Activated B cell treated with CpG ODN at 0.5 μM for 24 hours (primary cell): ENCODE results near the gene MED13L. TPM values are rescaled to one million over a fixed set of nuclear protein-coding genes. Genes with fewer than 3 reads are reported as not detected.

Experiments
- ATAC-seq: fragments of 200-7000 bp; cut with Tn5 transposase; one replicate; pipeline ENCODE4 v1.10.0; 2021; ENCODE audit warnings: low read depth, mild to moderate bottlenecking, moderate library complexity
- CTCF ChIA-PET: fragments of 350-600 bp; sonication (Branson Sonifier 250); formaldehyde crosslinking; loops from one replicate; lab custom pipeline; 2021; ENCODE audit warnings: antibody characterized with exemption; lab: Charles Lee
- POLR2A ChIA-PET: fragments of 350-600 bp; sonication (Branson Sonifier 250); formaldehyde crosslinking; loops from one replicate; lab custom pipeline; 2021; ENCODE audit warnings: antibody characterized with exemption; lab: Charles Lee
- DNase-seq: peaks from one replicate; pipeline ENCODE4 v3.0.0; 2022
- H3K27ac Mint-ChIP-seq: one replicate; pipeline ENCODE4 v1.8.0; 2020; ENCODE audit warnings: mixed read lengths
- H3K27me3 Mint-ChIP-seq: one replicate; pipeline ENCODE4 v1.8.0; 2021; ENCODE audit warnings: mixed read lengths
- H3K36me3 Mint-ChIP-seq: one replicate; pipeline ENCODE4 v1.8.0; 2021; ENCODE audit warnings: low read depth, mixed read lengths
- H3K4me1 Mint-ChIP-seq: one replicate; pipeline ENCODE4 v1.8.0; 2021; ENCODE audit warnings: mixed read lengths
- H3K4me3 Mint-ChIP-seq: one replicate; pipeline ENCODE4 v1.8.0; 2020; ENCODE audit warnings: mild to moderate bottlenecking, mixed read lengths
- H3K9me3 Mint-ChIP-seq: one replicate; pipeline ENCODE4 v1.8.0; 2020; ENCODE audit warnings: mixed read lengths
- CTCF ChIP-seq: fragments of 200-600 bp; IDR thresholded peaks from one replicate; pipeline ENCODE4 v1.8.0; 2022; ENCODE audit warnings: antibody characterized with exemption, mild to moderate bottlenecking
- intact Hi-C: fragments of 100-400 bp; cut with micrococcal nuclease; formaldehyde crosslinking; loops from one replicate; pipeline ENCODE4 v1.15.1; 2024
- total RNA-seq: library from RNA; stranded (reverse); gene quantifications from 2 replicates; pipeline ENCODE4 v1.2.3, GENCODE V29; 2022

MED13L gene
- total RNA-seq, 1 donor from 2014 or later, result 183 TPM

- Mint-ChIP-seq H3K27me3 (no peaks in the 10 kb centered on the region), H3K4me1 (no peaks in the 10 kb centered on the region), H3K4me3 (no peak overlapping the region), H3K9me3 (no peaks in the 10 kb centered on the region), H3K36me3 (peaks cover 78% of the 10 kb centered on the region), H3K27ac (no peak overlapping the region)
- intact Hi-C loops, result no loop called here
- no peak for TF ChIP-seq CTCF
- DNase-seq, result no peak
- ChIA-PET CTCF (interaction anchor here (0.9 to 1.2 kb wide), 2 partner anchors 56 to 736 kb away, joined by 3 read pairs; no protein-coding TSS in a partner anchor), POLR2A (no interaction called here)
- ATAC-seq, result no peak
Observed at GRCh38 chr12:115973968-115974724, 303.3 kb downstream of the MED13L start.

- H3K36me3 Mint-ChIP-seq, result peaks cover 84% of the 10 kb centered on the region
- no peak for TF ChIP-seq CTCF
- CTCF ChIA-PET, result interaction anchor here (1.0 kb wide), 1 partner anchor 731 kb away, joined by 3 read pairs; no protein-coding TSS in a partner anchor
- no peaks in the 10 kb centered on the region for H3K27me3 Mint-ChIP-seq
- ATAC-seq (no peak), DNase-seq (no peak)
- H3K9me3 Mint-ChIP-seq, result no peaks in the 10 kb centered on the region
- H3K4me1 Mint-ChIP-seq, result no peaks in the 10 kb centered on the region
- intact Hi-C loops, result no loop called here
- POLR2A ChIA-PET, result no interaction called here
- H3K27ac Mint-ChIP-seq, result no peak overlapping the region
- no peak overlapping the region for H3K4me3 Mint-ChIP-seq
Observed at GRCh38 chr12:115973066-115973465, 304.4 kb downstream of the MED13L start.

- ChIA-PET POLR2A (no interaction called here), CTCF (interaction anchor here (1.0 kb wide), 1 partner anchor 731 kb away, joined by 3 read pairs; no protein-coding TSS in a partner anchor)
- no peak for TF ChIP-seq CTCF
- Mint-ChIP-seq H3K9me3 (no peaks in the 10 kb centered on the region), H3K27me3 (no peaks in the 10 kb centered on the region), H3K4me3 (no peak overlapping the region), H3K36me3 (peaks cover 80% of the 10 kb centered on the region), H3K27ac (no peak overlapping the region), H3K4me1 (no peaks in the 10 kb centered on the region)
- intact Hi-C loops, result no loop called here
- no peak for DNase-seq
- ATAC-seq, result no peak
Observed at GRCh38 chr12:115972241-115972640, 305.3 kb downstream of the MED13L start.

- H3K9me3 Mint-ChIP-seq, result no peaks in the 10 kb centered on the region
Observed at GRCh38 chr12:115968211-115968610, 309.3 kb downstream of the MED13L start.

More at GRCh38 chr12:115968211-115968610, 309.3 kb downstream of the MED13L start:
- Mint-ChIP-seq H3K4me1 (no peaks in the 10 kb centered on the region), H3K4me3 (no peak overlapping the region), H3K27ac (no peak overlapping the region), H3K27me3 (no peaks in the 10 kb centered on the region), H3K36me3 (peaks cover 88% of the 10 kb centered on the region)
- CTCF ChIA-PET, result no interaction called here
- POLR2A ChIA-PET, result no interaction called here
- TF ChIP-seq CTCF, result no peak
- DNase-seq (no peak), ATAC-seq (no peak)
- intact Hi-C loops, result no loop called here
